ENCODE results near the gene COL12A1.

The COL12A1 gene

GRCh38 chr6:75084018-75084417 lies 121.8 kb downstream of the COL12A1 start:
- Histone ChIP-seq H3K27ac (ENCODE audit: low read depth, low read length, severe bottlenecking) (no peak overlapping the region), H3K4me3 (ENCODE audit: extremely low read depth, insufficient read depth, low read length, poor library complexity, severe bottlenecking) (no peak overlapping the region), H3K9me3 (ENCODE audit: control insufficient read depth, low read length) (no peaks in the 10 kb centered on the region), H3K36me3 (ENCODE audit: control insufficient read depth, insufficient read depth, low read length) (peaks cover 2% of the 10 kb centered on the region), H3K4me1 (ENCODE audit: control insufficient read depth, insufficient read depth, low read length, poor library complexity, severe bottlenecking) (no peaks in the 10 kb centered on the region)
- no CpG with 5 or more reads among the region's 4 CpGs for WGBS, 2 experiments (ENCODE audit: insufficient coverage in 2 of 2)

- Histone ChIP-seq H3K9me3 (ENCODE audit: control insufficient read depth, low read length) (no peaks in the 10 kb centered on the region), H3K4me1 (ENCODE audit: control insufficient read depth, insufficient read depth, low read length, poor library complexity, severe bottlenecking) (no peaks in the 10 kb centered on the region)
Observed at GRCh38 chr6:75081921-75082320, 123.9 kb downstream of the COL12A1 start.

GRCh38 chr6:75081047-75081446 lies 124.8 kb downstream of the COL12A1 start:
- WGBS, 2 experiments (ENCODE audit: insufficient coverage in 2 of 2), result 96 to 100% methylated on average over 2 of the region's 2 CpGs
- no peak overlapping the region for H3K27ac ChIP-seq (ENCODE audit: low read depth, low read length, severe bottlenecking)
- H3K9me3 ChIP-seq (ENCODE audit: control insufficient read depth, low read length), result no peaks in the 10 kb centered on the region
- no peak overlapping the region for H3K4me3 ChIP-seq (ENCODE audit: extremely low read depth, insufficient read depth, low read length, poor library complexity, severe bottlenecking)
- H3K36me3 ChIP-seq (ENCODE audit: control insufficient read depth, insufficient read depth, low read length), result no peaks in the 10 kb centered on the region
- no peaks in the 10 kb centered on the region for H3K4me1 ChIP-seq (ENCODE audit: control insufficient read depth, insufficient read depth, low read length, poor library complexity, severe bottlenecking)

More at GRCh38 chr6:75081921-75082320, 123.9 kb downstream of the COL12A1 start:
- Histone ChIP-seq H3K36me3 (ENCODE audit: control insufficient read depth, insufficient read depth, low read length) (no peaks in the 10 kb centered on the region), H3K27ac (ENCODE audit: low read depth, low read length, severe bottlenecking) (no peak overlapping the region), H3K4me3 (ENCODE audit: extremely low read depth, insufficient read depth, low read length, poor library complexity, severe bottlenecking) (no peak overlapping the region)

DNA sequence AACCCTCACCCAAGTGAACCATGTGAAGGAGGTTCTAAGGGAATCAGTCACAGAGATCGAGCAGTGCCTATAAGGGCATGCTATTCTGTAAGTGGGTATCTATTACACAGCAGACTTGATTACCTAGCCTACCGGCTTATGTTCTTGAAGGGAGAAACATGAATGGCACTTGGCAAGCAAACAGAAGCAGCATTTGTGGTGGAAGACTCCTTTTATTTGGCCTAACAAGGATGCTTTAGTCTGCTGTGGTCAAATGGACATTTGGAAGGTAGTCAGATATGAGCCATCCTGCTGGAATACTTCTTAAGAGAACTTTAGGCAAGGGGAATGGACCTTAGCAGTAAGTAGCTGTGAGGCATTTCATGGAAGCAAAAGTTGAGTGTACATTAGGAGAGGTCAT lies 126.3 kb downstream of the COL12A1 start:
- Histone ChIP-seq H3K4me1 (ENCODE audit: control insufficient read depth, insufficient read depth, low read length, poor library complexity, severe bottlenecking) (no peaks in the 10 kb centered on the region), H3K9me3 (ENCODE audit: control insufficient read depth, low read length) (no peaks in the 10 kb centered on the region), H3K27ac (ENCODE audit: low read depth, low read length, severe bottlenecking) (no peak overlapping the region), H3K4me3 (ENCODE audit: extremely low read depth, insufficient read depth, low read length, poor library complexity, severe bottlenecking) (no peak overlapping the region), H3K36me3 (ENCODE audit: control insufficient read depth, insufficient read depth, low read length) (no peaks in the 10 kb centered on the region)
- 88 to 92% methylated on average over 1 to 2 of the region's 2 CpGs for WGBS, 2 experiments (ENCODE audit: insufficient coverage in 2 of 2)

GRCh38 chr6:75077701-75078100 lies 128.2 kb downstream of the COL12A1 start:
- Histone ChIP-seq H3K4me3 (ENCODE audit: extremely low read depth, insufficient read depth, low read length, poor library complexity, severe bottlenecking) (no peak overlapping the region), H3K27ac (ENCODE audit: low read depth, low read length, severe bottlenecking) (no peak overlapping the region), H3K4me1 (ENCODE audit: control insufficient read depth, insufficient read depth, low read length, poor library complexity, severe bottlenecking) (no peaks in the 10 kb centered on the region), H3K9me3 (ENCODE audit: control insufficient read depth, low read length) (no peaks in the 10 kb centered on the region), H3K36me3 (ENCODE audit: control insufficient read depth, insufficient read depth, low read length) (no peaks in the 10 kb centered on the region)
- WGBS, 2 experiments (ENCODE audit: insufficient coverage in 2 of 2), result 67 to 88% methylated on average over 1 to 2 of the region's 2 CpGs

GRCh38 chr6:75076009-75076408 lies 129.8 kb downstream of the COL12A1 start:
- Histone ChIP-seq H3K4me1 (ENCODE audit: control insufficient read depth, insufficient read depth, low read length, poor library complexity, severe bottlenecking) (no peaks in the 10 kb centered on the region), H3K36me3 (ENCODE audit: control insufficient read depth, insufficient read depth, low read length) (no peaks in the 10 kb centered on the region), H3K4me3 (ENCODE audit: extremely low read depth, insufficient read depth, low read length, poor library complexity, severe bottlenecking) (no peak overlapping the region), H3K27ac (ENCODE audit: low read depth, low read length, severe bottlenecking) (no peak overlapping the region), H3K9me3 (ENCODE audit: control insufficient read depth, low read length) (no peaks in the 10 kb centered on the region)
- WGBS, 2 experiments (ENCODE audit: insufficient coverage in 2 of 2), result 67 to 90% methylated on average over 1 to 2 of the region's 5 CpGs

DNA sequence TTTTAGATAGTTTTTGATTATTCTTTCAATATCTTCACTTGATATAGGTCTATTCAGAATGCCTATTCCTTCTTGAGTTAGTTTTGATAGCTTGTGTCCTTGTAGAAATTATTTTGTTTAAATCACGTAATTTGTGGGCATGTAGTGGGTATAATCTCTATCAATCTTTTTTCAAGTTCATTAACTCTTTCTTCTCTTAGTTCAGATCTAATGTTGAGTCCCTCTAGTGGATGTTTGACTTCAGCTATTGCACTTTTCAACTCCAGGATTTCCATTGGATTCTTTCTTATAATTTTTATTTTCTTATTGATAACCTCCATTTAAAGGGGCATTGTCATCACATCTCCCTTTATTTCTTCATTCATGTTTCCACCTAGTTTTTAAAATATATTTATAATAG lies 135.6 kb downstream of the COL12A1 start:
- no peak overlapping the region for H3K4me3 ChIP-seq (ENCODE audit: extremely low read depth, insufficient read depth, low read length, poor library complexity, severe bottlenecking)
- no peaks in the 10 kb centered on the region for H3K9me3 ChIP-seq (ENCODE audit: control insufficient read depth, low read length)
- no peaks in the 10 kb centered on the region for H3K36me3 ChIP-seq (ENCODE audit: control insufficient read depth, insufficient read depth, low read length)
- H3K27ac ChIP-seq (ENCODE audit: low read depth, low read length, severe bottlenecking), result no peak overlapping the region
- whole genome bisulfite sequencing, 2 experiments (ENCODE audit: insufficient coverage in 2 of 2), result no CpG with 5 or more reads among the region's 1 CpG
- no peaks in the 10 kb centered on the region for H3K4me1 ChIP-seq (ENCODE audit: control insufficient read depth, insufficient read depth, low read length, poor library complexity, severe bottlenecking)

GRCh38 chr6:75065523-75065922 lies 140.3 kb downstream of the COL12A1 start:
- 8% methylated on average over 3 of the region's 5 CpGs; no CpG with 5 or more reads in 1 of the 2 experiments for WGBS, 2 experiments (ENCODE audit: insufficient coverage in 2 of 2)
- no peak overlapping the region for H3K4me3 ChIP-seq (ENCODE audit: extremely low read depth, insufficient read depth, low read length, poor library complexity, severe bottlenecking)

GRCh38 chr6:75052491-75052890 lies 153.4 kb downstream of the COL12A1 start:
- H3K4me3 ChIP-seq (ENCODE audit: extremely low read depth, insufficient read depth, low read length, poor library complexity, severe bottlenecking), result no peak overlapping the region
- 100% methylated on average over 2 of the region's 3 CpGs; no CpG with 5 or more reads in 1 of the 2 experiments for WGBS, 2 experiments (ENCODE audit: insufficient coverage in 2 of 2)
- H3K36me3 ChIP-seq (ENCODE audit: control insufficient read depth, insufficient read depth, low read length), result no peaks in the 10 kb centered on the region
- no peak overlapping the region for H3K27ac ChIP-seq (ENCODE audit: low read depth, low read length, severe bottlenecking)
- no peaks in the 10 kb centered on the region for H3K9me3 ChIP-seq (ENCODE audit: control insufficient read depth, low read length)
- no peaks in the 10 kb centered on the region for H3K4me1 ChIP-seq (ENCODE audit: control insufficient read depth, insufficient read depth, low read length, poor library complexity, severe bottlenecking)

More at GRCh38 chr6:75065523-75065922, 140.3 kb downstream of the COL12A1 start:
- Histone ChIP-seq H3K9me3 (ENCODE audit: control insufficient read depth, low read length) (no peaks in the 10 kb centered on the region), H3K27ac (ENCODE audit: low read depth, low read length, severe bottlenecking) (no peak overlapping the region), H3K36me3 (ENCODE audit: control insufficient read depth, insufficient read depth, low read length) (no peaks in the 10 kb centered on the region), H3K4me1 (ENCODE audit: control insufficient read depth, insufficient read depth, low read length, poor library complexity, severe bottlenecking) (no peaks in the 10 kb centered on the region)

GRCh38 chr6:75049308-75049707 lies 156.5 kb downstream of the COL12A1 start:
- no peaks in the 10 kb centered on the region for H3K4me1 ChIP-seq (ENCODE audit: control insufficient read depth, insufficient read depth, low read length, poor library complexity, severe bottlenecking)

GRCh38 chr6:75044846-75045245 lies 161.0 kb downstream of the COL12A1 start:
- Histone ChIP-seq H3K4me3 (ENCODE audit: extremely low read depth, insufficient read depth, low read length, poor library complexity, severe bottlenecking) (no peak overlapping the region), H3K9me3 (ENCODE audit: control insufficient read depth, low read length) (no peaks in the 10 kb centered on the region), H3K4me1 (ENCODE audit: control insufficient read depth, insufficient read depth, low read length, poor library complexity, severe bottlenecking) (no peaks in the 10 kb centered on the region), H3K27ac (ENCODE audit: low read depth, low read length, severe bottlenecking) (no peak overlapping the region), H3K36me3 (ENCODE audit: control insufficient read depth, insufficient read depth, low read length) (no peaks in the 10 kb centered on the region)

More at GRCh38 chr6:75049308-75049707, 156.5 kb downstream of the COL12A1 start:
- no peak overlapping the region for H3K27ac ChIP-seq (ENCODE audit: low read depth, low read length, severe bottlenecking)
- no peaks in the 10 kb centered on the region for H3K36me3 ChIP-seq (ENCODE audit: control insufficient read depth, insufficient read depth, low read length)
- no peak overlapping the region for H3K4me3 ChIP-seq (ENCODE audit: extremely low read depth, insufficient read depth, low read length, poor library complexity, severe bottlenecking)
- no peaks in the 10 kb centered on the region for H3K9me3 ChIP-seq (ENCODE audit: control insufficient read depth, low read length)

GRCh38 chr6:75041381-75041780 lies 164.5 kb downstream of the COL12A1 start:
- Histone ChIP-seq H3K36me3 (ENCODE audit: control insufficient read depth, insufficient read depth, low read length) (no peaks in the 10 kb centered on the region), H3K4me3 (ENCODE audit: extremely low read depth, insufficient read depth, low read length, poor library complexity, severe bottlenecking) (no peak overlapping the region), H3K27ac (ENCODE audit: low read depth, low read length, severe bottlenecking) (no peak overlapping the region), H3K4me1 (ENCODE audit: control insufficient read depth, insufficient read depth, low read length, poor library complexity, severe bottlenecking) (no peaks in the 10 kb centered on the region), H3K9me3 (ENCODE audit: control insufficient read depth, low read length) (no peaks in the 10 kb centered on the region)
- WGBS, 2 experiments (ENCODE audit: insufficient coverage in 2 of 2), result 56% methylated on average over 1 of the region's 2 CpGs; no CpG with 5 or more reads in 1 of the 2 experiments
